ENCODE results near the gene DMBT1. TPM values are rescaled to one million over a fixed set of nuclear protein-coding genes. Genes with fewer than 3 reads are reported as not detected.
"Not testable (repeated sequence)": the region's sequence is repeated elsewhere in the genome, so short reads cannot be mapped to it uniquely, and the experiment has no call there.

The DMBT1 gene
- total RNA-seq, 1 donor from 2014 or later = 0.13 TPM

DNA sequence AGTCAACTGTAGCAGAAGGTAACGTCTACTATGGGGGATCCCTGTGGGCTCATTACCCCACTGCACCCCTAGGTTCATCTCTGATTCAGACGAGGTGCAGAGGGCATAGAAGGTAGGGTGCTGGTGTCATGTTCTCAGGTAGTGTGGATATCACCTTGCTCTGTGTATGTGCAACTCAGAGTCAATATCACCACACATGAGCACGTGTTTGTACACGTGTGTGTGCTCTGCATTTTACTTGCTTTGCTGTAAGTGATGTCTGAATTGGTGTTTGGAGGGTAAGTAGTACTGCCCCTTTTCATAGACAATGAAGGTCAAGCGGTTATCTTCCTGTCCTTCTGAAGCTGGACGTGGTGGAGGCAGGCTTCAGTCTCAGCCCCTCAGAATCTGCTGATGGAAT is 10.4 kb downstream of the DMBT1 start:
- no peak for TF ChIP-seq CTCF (IDR thresholded peaks at IDR 0.05; ENCODE audit: insufficient read depth, low read length, poor library complexity, severe bottlenecking)
- H3K36me3 ChIP-seq (ENCODE audit: control insufficient read depth, insufficient read depth, low read length) = no peaks in the 10 kb centered on the region
- DNase-seq (ENCODE audit: low read depth) = no peak
- no peak overlapping the region for H3K4me3 ChIP-seq (ENCODE audit: low read depth, low read length)
- peaks cover 3% of the 10 kb centered on the region for H3K27me3 ChIP-seq (ENCODE audit: control insufficient read depth, insufficient read depth, low read length)

DNA sequence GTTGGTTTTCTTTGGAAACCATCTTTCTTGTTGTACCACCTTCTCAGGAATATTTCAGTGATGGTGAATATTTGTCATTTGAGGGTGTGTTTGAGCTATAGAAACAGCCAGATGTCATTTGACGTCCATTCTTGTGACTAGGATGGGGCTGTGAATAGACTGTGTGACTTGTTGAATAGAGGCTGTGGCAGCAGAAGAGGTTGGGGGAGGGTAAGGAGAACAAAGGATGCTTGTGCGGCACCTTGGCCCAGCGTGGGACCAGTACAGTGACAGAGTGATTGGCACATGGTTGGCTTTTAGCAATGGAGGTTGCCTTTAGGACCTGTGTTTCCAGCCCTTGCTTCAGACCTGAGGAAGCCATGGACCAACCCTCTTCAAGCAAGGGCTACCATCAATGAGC is 11.3 kb downstream of the DMBT1 start:
- DNase-seq (ENCODE audit: low read depth) = no peak
- TF ChIP-seq CTCF (IDR thresholded peaks at IDR 0.05; ENCODE audit: insufficient read depth, low read length, poor library complexity, severe bottlenecking) = no peak
- Histone ChIP-seq H3K36me3 (ENCODE audit: control insufficient read depth, insufficient read depth, low read length) (no peaks in the 10 kb centered on the region), H3K27me3 (ENCODE audit: control insufficient read depth, insufficient read depth, low read length) (peaks cover 3% of the 10 kb centered on the region), H3K4me3 (ENCODE audit: low read depth, low read length) (no peak overlapping the region)

DNA sequence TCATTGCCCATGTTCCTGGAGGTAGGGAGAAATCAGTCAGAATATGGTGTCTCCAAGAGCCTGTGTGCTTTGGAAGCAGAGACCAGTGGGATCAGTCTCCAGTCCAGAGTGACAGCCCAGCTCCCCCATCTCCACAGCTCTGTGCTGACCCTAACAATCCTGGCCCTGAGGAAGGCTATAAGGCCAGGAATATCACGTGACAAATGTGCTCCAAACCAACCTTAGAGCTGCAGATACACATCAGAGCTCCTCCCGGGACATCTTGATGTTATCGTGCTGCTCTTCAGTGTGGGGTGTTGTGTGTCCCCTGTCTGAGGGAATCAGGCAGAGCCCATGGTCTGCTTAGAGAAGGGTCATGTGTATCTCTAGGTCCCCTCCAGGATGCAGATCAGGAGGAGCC is 15.2 kb downstream of the DMBT1 start:
- Histone ChIP-seq H3K27me3 (ENCODE audit: control insufficient read depth, insufficient read depth, low read length) (no peaks in the 10 kb centered on the region), H3K4me3 (ENCODE audit: low read depth, low read length) (no peak overlapping the region), H3K36me3 (ENCODE audit: control insufficient read depth, insufficient read depth, low read length) (no peaks in the 10 kb centered on the region)
- TF ChIP-seq CTCF (IDR thresholded peaks at IDR 0.05; ENCODE audit: insufficient read depth, low read length, poor library complexity, severe bottlenecking) = no peak
- no peak for DNase-seq (ENCODE audit: low read depth)

DNA sequence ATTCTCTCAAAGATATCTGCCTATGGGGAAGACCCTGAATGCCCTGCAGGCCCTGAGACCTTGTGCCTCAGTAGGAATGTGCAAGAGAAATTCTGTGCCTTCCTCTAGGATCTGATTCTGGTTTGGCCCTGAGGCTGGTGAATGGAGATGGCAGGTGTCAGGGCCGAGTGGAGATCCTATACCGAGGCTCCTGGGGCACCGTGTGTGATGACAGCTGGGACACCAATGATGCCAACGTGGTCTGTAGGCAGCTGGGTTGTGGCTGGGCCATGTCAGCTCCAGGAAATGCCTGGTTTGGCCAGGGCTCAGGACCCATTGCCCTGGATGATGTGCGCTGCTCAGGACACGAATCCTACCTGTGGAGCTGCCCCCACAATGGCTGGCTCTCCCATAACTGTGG is 15.7 kb downstream of the DMBT1 start:
- DNase-seq (ENCODE audit: low read depth) = no peak
- Histone ChIP-seq H3K4me3 (ENCODE audit: low read depth, low read length) (no peak overlapping the region), H3K27me3 (ENCODE audit: control insufficient read depth, insufficient read depth, low read length) (no peaks in the 10 kb centered on the region), H3K36me3 (ENCODE audit: control insufficient read depth, insufficient read depth, low read length) (no peaks in the 10 kb centered on the region)
- no peak for TF ChIP-seq CTCF (IDR thresholded peaks at IDR 0.05; ENCODE audit: insufficient read depth, low read length, poor library complexity, severe bottlenecking)

GRCh38 chr10:122577311-122577885 is 16.8 kb downstream of the DMBT1 start:
- Histone ChIP-seq H3K27me3 (ENCODE audit: control insufficient read depth, insufficient read depth, low read length) (no peaks in the 10 kb centered on the region), H3K4me3 (ENCODE audit: low read depth, low read length) (no peak overlapping the region), H3K36me3 (ENCODE audit: control insufficient read depth, insufficient read depth, low read length) (no peaks in the 10 kb centered on the region)
- no peak for DNase-seq (ENCODE audit: low read depth)
- TF ChIP-seq CTCF (IDR thresholded peaks at IDR 0.05; ENCODE audit: insufficient read depth, low read length, poor library complexity, severe bottlenecking) = no peak

- not testable (repeated sequence) for H3K4me3 ChIP-seq (ENCODE audit: low read depth, low read length); DNase-seq (ENCODE audit: low read depth); H3K27me3 ChIP-seq (ENCODE audit: control insufficient read depth, insufficient read depth, low read length); H3K36me3 ChIP-seq (ENCODE audit: control insufficient read depth, insufficient read depth, low read length)
Observed at GRCh38 chr10:122586070-122586469, 25.5 kb downstream of the DMBT1 start.
